Measurements from ENCODE around the gene ANKRD40CL.

ANKRD40CL gene

GRCh38 chr17:50792132-50792531, 24.8 kb upstream of the ANKRD40CL start:
- Histone ChIP-seq H3K9me3 (ENCODE audit: control insufficient read depth, low read length) (no peaks in the 10 kb centered on the region), H3K27ac (ENCODE audit: insufficient read depth, low read depth, low read length, poor library complexity, severe bottlenecking) (no peak overlapping the region), H3K27me3 (ENCODE audit: control insufficient read depth, insufficient read depth, low read length, poor library complexity, severe bottlenecking) (no peaks in the 10 kb centered on the region), H3K4me3 (ENCODE audit: insufficient read depth, low read depth, low read length) (no peak overlapping the region), H3K4me1 (ENCODE audit: control insufficient read depth, insufficient read depth, low read length) (peaks cover 7% of the 10 kb centered on the region), H3K36me3 (ENCODE audit: control insufficient read depth, insufficient read depth, low read length) (no peaks in the 10 kb centered on the region)
- WGBS, 2 experiments: 95 to 96% methylated on average over 7 of the region's 7 CpGs

GRCh38 chr17:50790618-50791017, 23.3 kb upstream of the ANKRD40CL start:
- Histone ChIP-seq H3K36me3 (ENCODE audit: control insufficient read depth, insufficient read depth, low read length) (no peaks in the 10 kb centered on the region), H3K9me3 (ENCODE audit: control insufficient read depth, low read length) (no peaks in the 10 kb centered on the region), H3K4me3 (ENCODE audit: insufficient read depth, low read depth, low read length) (no peak overlapping the region), H3K27ac (ENCODE audit: insufficient read depth, low read depth, low read length, poor library complexity, severe bottlenecking) (no peak overlapping the region), H3K27me3 (ENCODE audit: control insufficient read depth, insufficient read depth, low read length, poor library complexity, severe bottlenecking) (no peaks in the 10 kb centered on the region), H3K4me1 (ENCODE audit: control insufficient read depth, insufficient read depth, low read length) (peaks cover 7% of the 10 kb centered on the region)
- 88 to 93% methylated on average over 6 of the region's 6 CpGs for WGBS, 2 experiments

DNA sequence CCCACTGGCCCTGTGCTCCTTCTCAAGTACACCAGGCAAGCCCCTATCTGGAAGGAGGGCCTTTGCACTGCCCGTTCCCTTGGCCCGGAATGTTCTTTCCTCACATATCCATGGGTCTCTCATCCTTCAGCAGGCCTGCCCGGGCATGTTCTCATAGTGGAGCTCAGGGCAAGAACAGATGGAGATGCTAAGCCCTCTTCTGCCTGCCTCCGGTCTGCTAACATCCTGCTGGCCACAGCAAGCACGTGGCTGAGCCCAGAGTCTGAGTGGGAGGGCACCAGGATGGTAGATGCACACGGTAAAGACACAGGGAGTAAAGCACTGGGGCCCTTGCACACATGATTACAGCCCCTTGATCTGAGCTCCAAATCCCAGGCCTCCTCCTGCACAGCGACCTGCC, 19.8 kb upstream of the ANKRD40CL start:
- WGBS, 2 experiments: 93 to 94% methylated on average over 7 of the region's 7 CpGs
- H3K27me3 ChIP-seq (ENCODE audit: control insufficient read depth, insufficient read depth, low read length, poor library complexity, severe bottlenecking): no peaks in the 10 kb centered on the region
- no peak overlapping the region for H3K4me3 ChIP-seq (ENCODE audit: insufficient read depth, low read depth, low read length)
- no peaks in the 10 kb centered on the region for H3K36me3 ChIP-seq (ENCODE audit: control insufficient read depth, insufficient read depth, low read length)
- H3K27ac ChIP-seq (ENCODE audit: insufficient read depth, low read depth, low read length, poor library complexity, severe bottlenecking): no peak overlapping the region
- H3K9me3 ChIP-seq (ENCODE audit: control insufficient read depth, low read length): no peaks in the 10 kb centered on the region
- peaks cover 7% of the 10 kb centered on the region for H3K4me1 ChIP-seq (ENCODE audit: control insufficient read depth, insufficient read depth, low read length)

GRCh38 chr17:50785946-50786570, 18.7 kb upstream of the ANKRD40CL start:
- Histone ChIP-seq H3K4me1 (ENCODE audit: control insufficient read depth, insufficient read depth, low read length) (peaks cover 7% of the 10 kb centered on the region), H3K9me3 (ENCODE audit: control insufficient read depth, low read length) (no peaks in the 10 kb centered on the region), H3K4me3 (ENCODE audit: insufficient read depth, low read depth, low read length) (no peak overlapping the region), H3K27me3 (ENCODE audit: control insufficient read depth, insufficient read depth, low read length, poor library complexity, severe bottlenecking) (no peaks in the 10 kb centered on the region), H3K27ac (ENCODE audit: insufficient read depth, low read depth, low read length, poor library complexity, severe bottlenecking) (no peak overlapping the region), H3K36me3 (ENCODE audit: control insufficient read depth, insufficient read depth, low read length) (no peaks in the 10 kb centered on the region)
- 92 to 93% methylated on average over 9 of the region's 9 CpGs for WGBS, 2 experiments

GRCh38 chr17:50785126-50785525, 17.8 kb upstream of the ANKRD40CL start:
- H3K9me3 ChIP-seq (ENCODE audit: control insufficient read depth, low read length): no peaks in the 10 kb centered on the region
- WGBS, 2 experiments: 80 to 81% methylated on average over 4 of the region's 4 CpGs
- H3K27me3 ChIP-seq (ENCODE audit: control insufficient read depth, insufficient read depth, low read length, poor library complexity, severe bottlenecking): no peaks in the 10 kb centered on the region
- no peak overlapping the region for H3K4me3 ChIP-seq (ENCODE audit: insufficient read depth, low read depth, low read length)
- peaks cover under 1% of the 10 kb centered on the region for H3K4me1 ChIP-seq (ENCODE audit: control insufficient read depth, insufficient read depth, low read length)
- H3K36me3 ChIP-seq (ENCODE audit: control insufficient read depth, insufficient read depth, low read length): no peaks in the 10 kb centered on the region
- H3K27ac ChIP-seq (ENCODE audit: insufficient read depth, low read depth, low read length, poor library complexity, severe bottlenecking): no peak overlapping the region

GRCh38 chr17:50783905-50784304, 16.6 kb upstream of the ANKRD40CL start:
- Histone ChIP-seq H3K36me3 (ENCODE audit: control insufficient read depth, insufficient read depth, low read length) (no peaks in the 10 kb centered on the region), H3K27me3 (ENCODE audit: control insufficient read depth, insufficient read depth, low read length, poor library complexity, severe bottlenecking) (no peaks in the 10 kb centered on the region)
- 98 to 100% methylated on average over 2 of the region's 2 CpGs for WGBS, 2 experiments

GRCh38 chr17:50783193-50783660, 15.9 kb upstream of the ANKRD40CL start:
- Histone ChIP-seq H3K27me3 (ENCODE audit: control insufficient read depth, insufficient read depth, low read length, poor library complexity, severe bottlenecking) (no peaks in the 10 kb centered on the region), H3K27ac (ENCODE audit: insufficient read depth, low read depth, low read length, poor library complexity, severe bottlenecking) (no peak overlapping the region), H3K4me3 (ENCODE audit: insufficient read depth, low read depth, low read length) (no peak overlapping the region), H3K4me1 (ENCODE audit: control insufficient read depth, insufficient read depth, low read length) (no peaks in the 10 kb centered on the region), H3K9me3 (ENCODE audit: control insufficient read depth, low read length) (no peaks in the 10 kb centered on the region), H3K36me3 (ENCODE audit: control insufficient read depth, insufficient read depth, low read length) (no peaks in the 10 kb centered on the region)
- WGBS, 2 experiments: 34 to 35% methylated on average over 7 of the region's 7 CpGs

More at GRCh38 chr17:50783905-50784304, 16.6 kb upstream of the ANKRD40CL start:
- Histone ChIP-seq H3K4me3 (ENCODE audit: insufficient read depth, low read depth, low read length) (no peak overlapping the region), H3K9me3 (ENCODE audit: control insufficient read depth, low read length) (no peaks in the 10 kb centered on the region), H3K4me1 (ENCODE audit: control insufficient read depth, insufficient read depth, low read length) (no peaks in the 10 kb centered on the region), H3K27ac (ENCODE audit: insufficient read depth, low read depth, low read length, poor library complexity, severe bottlenecking) (no peak overlapping the region)

GRCh38 chr17:50781167-50781566, 13.8 kb upstream of the ANKRD40CL start:
- no peaks in the 10 kb centered on the region for H3K9me3 ChIP-seq (ENCODE audit: control insufficient read depth, low read length)
- 96 to 97% methylated on average over 38 of the region's 38 CpGs for WGBS, 2 experiments
- H3K36me3 ChIP-seq (ENCODE audit: control insufficient read depth, insufficient read depth, low read length): no peaks in the 10 kb centered on the region
- no peaks in the 10 kb centered on the region for H3K27me3 ChIP-seq (ENCODE audit: control insufficient read depth, insufficient read depth, low read length, poor library complexity, severe bottlenecking)
- H3K4me1 ChIP-seq (ENCODE audit: control insufficient read depth, insufficient read depth, low read length): no peaks in the 10 kb centered on the region
- H3K4me3 ChIP-seq (ENCODE audit: insufficient read depth, low read depth, low read length): no peak overlapping the region
- no peak overlapping the region for H3K27ac ChIP-seq (ENCODE audit: insufficient read depth, low read depth, low read length, poor library complexity, severe bottlenecking)

DNA sequence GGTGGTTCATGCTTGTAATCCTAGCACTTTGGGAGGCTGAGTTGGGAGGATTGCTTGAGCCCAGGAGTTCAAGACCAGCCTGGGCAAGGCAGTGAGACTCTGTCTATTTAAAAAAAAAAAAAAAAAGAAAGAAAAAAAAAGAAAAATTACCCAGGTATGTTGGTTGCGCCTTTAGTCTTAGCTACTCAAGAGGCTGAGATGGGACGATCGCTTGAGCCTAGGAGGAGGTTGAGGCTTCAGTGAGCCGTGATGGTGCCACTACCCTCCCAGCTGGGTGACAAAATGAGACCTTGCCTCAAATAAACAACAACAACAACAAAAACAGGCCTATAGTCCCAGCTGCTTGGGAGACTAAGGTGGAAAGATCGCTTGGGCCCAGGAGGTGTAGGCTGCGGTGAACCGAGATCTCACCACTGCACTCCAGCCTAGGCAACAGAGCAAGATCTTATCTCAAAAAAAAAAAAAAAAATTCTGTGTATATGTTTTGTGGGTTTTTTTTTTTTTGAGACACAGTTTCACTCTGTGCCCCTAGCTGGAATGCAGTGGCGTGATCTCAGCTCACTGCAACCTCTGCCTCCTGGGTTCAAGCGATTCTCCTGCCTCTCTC, 12.5 kb upstream of the ANKRD40CL start:
- no peaks in the 10 kb centered on the region for H3K9me3 ChIP-seq (ENCODE audit: control insufficient read depth, low read length)
- H3K27ac ChIP-seq (ENCODE audit: insufficient read depth, low read depth, low read length, poor library complexity, severe bottlenecking): no peak overlapping the region
- H3K4me1 ChIP-seq (ENCODE audit: control insufficient read depth, insufficient read depth, low read length): no peaks in the 10 kb centered on the region
- no peaks in the 10 kb centered on the region for H3K36me3 ChIP-seq (ENCODE audit: control insufficient read depth, insufficient read depth, low read length)
- no peaks in the 10 kb centered on the region for H3K27me3 ChIP-seq (ENCODE audit: control insufficient read depth, insufficient read depth, low read length, poor library complexity, severe bottlenecking)
- 93 to 94% methylated on average over 8 to 9 of the region's 9 CpGs for WGBS, 2 experiments
- no peak overlapping the region for H3K4me3 ChIP-seq (ENCODE audit: insufficient read depth, low read depth, low read length)

DNA sequence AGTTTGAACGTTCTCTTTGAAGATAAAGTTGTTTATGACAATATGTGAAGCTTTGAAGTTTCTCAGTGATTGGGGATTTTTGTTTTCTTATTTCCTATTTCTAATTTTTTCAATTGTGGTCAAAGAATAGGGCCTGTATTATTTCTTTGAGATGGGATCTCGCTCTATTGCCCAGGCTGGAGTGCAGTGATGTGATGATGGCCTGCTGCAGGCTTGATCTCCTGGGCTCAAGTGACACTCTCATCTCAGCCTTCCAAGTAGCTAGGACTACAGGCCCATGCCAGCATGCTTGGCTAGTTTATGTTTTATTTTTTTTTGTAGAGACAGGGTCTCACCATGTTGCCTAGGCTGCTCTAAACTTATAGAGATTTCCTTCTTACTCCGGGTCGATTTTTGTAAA, 11.7 kb upstream of the ANKRD40CL start:
- Histone ChIP-seq H3K27ac (ENCODE audit: insufficient read depth, low read depth, low read length, poor library complexity, severe bottlenecking) (no peak overlapping the region), H3K9me3 (ENCODE audit: control insufficient read depth, low read length) (no peaks in the 10 kb centered on the region), H3K4me3 (ENCODE audit: insufficient read depth, low read depth, low read length) (no peak overlapping the region), H3K27me3 (ENCODE audit: control insufficient read depth, insufficient read depth, low read length, poor library complexity, severe bottlenecking) (no peaks in the 10 kb centered on the region), H3K36me3 (ENCODE audit: control insufficient read depth, insufficient read depth, low read length) (no peaks in the 10 kb centered on the region), H3K4me1 (ENCODE audit: control insufficient read depth, insufficient read depth, low read length) (no peaks in the 10 kb centered on the region)
- WGBS, 2 experiments: 90 to 97% methylated on average over 2 to 4 of the region's 4 CpGs

Measured in ectodermal cell (in vitro differentiated cells).